Measurements from ENCODE around the gene CALM1.

Gene CALM1

DNA sequence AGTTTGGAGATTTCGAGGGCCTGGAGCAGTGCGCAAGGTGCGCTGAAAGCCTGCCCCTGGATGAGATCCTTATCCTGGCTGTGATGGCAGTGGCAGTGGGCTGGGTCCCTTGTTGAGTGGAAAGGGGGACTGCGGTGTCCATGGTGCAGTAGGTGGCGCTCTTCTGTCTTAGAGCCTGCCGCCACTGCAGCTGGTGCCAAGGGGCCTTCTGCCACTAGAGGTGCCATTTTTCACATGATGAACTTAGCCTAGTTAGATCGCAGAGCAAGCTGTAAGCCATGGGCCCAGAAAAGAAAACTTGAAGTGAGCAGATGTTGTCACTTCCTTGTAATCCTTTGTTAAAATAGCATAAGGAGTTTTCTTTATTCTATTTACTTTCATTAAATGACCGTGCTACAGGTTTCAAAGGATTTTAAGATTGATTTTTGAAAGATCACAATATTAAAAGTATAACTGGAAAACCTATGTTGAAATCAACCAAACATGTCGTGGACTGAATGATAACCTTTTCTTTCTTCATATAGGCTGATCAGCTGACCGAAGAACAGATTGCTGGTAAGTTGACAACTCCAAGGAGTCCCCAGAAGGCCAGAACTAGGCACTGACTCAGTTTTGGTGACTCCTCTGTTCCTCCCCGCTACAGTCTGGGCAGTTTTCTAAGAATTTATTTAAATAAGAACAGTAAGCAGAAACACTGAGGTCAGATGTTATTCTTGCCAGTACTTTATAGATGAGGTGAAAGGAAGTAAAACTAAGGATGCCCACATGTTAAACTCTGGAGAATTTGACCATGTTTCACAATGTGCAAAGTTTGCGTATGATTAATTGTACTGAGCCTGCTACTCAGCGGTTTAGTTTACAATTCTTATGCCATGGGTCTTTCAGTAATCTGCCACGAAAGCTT lies 3.0 kb downstream of the CALM1 start:
- in situ Hi-C loops (cut with MboI; ENCODE audit: low pct_unique_long_range_greater_than_20kb, low sequenced_read_pairs, unreplicated experiment) = no loop called here
- TF ChIP-seq, protein P1, sequence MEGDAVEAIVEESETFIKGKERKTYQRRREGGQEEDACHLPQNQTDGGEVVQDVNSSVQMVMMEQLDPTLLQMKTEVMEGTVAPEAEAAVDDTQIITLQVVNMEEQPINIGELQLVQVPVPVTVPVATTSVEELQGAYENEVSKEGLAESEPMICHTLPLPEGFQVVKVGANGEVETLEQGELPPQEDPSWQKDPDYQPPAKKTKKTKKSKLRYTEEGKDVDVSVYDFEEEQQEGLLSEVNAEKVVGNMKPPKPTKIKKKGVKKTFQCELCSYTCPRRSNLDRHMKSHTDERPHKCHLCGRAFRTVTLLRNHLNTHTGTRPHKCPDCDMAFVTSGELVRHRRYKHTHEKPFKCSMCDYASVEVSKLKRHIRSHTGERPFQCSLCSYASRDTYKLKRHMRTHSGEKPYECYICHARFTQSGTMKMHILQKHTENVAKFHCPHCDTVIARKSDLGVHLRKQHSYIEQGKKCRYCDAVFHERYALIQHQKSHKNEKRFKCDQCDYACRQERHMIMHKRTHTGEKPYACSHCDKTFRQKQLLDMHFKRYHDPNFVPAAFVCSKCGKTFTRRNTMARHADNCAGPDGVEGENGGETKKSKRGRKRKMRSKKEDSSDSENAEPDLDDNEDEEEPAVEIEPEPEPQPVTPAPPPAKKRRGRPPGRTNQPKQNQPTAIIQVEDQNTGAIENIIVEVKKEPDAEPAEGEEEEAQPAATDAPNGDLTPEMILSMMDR (IDR thresholded peaks at IDR 0.05; ENCODE audit: extremely low read depth, insufficient read depth, missing control alignments) = peak; percentile 100
- DNase-seq (ENCODE audit: low spot score) = peak; percentile 89

DNA sequence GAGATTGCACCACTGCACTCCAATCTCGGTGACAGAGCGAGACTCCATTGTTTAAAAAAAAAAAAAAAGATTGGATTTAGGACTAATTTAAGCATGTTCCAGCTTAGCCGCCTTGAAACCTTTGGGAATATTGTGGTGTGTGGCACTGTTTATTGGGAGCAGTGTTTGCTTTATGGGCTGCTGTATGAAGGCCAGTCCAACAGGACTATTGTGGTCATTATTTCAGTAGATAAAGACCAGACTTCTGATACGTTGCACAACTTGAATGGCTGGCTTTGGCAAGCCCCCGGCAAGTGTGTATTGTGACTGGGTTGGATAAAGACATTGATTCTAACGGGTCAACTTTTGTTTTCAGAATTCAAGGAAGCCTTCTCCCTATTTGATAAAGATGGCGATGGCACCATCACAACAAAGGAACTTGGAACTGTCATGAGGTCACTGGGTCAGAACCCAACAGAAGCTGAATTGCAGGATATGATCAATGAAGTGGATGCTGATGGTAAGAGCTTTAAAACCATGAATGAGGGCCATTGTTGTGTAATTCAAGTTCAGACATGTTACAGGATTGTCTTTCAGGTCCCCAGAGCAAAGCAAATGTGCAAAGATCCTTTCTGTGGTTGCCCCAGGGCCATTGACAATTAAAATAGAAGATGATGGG lies 4.2 kb downstream of the CALM1 start:
- DNase-seq (ENCODE audit: low spot score) = no peak
- TF ChIP-seq, protein P1 (IDR thresholded peaks at IDR 0.05; ENCODE audit: extremely low read depth, insufficient read depth, missing control alignments) = no peak
- in situ Hi-C loops (cut with MboI; ENCODE audit: low pct_unique_long_range_greater_than_20kb, low sequenced_read_pairs, unreplicated experiment) = no loop called here

DNA sequence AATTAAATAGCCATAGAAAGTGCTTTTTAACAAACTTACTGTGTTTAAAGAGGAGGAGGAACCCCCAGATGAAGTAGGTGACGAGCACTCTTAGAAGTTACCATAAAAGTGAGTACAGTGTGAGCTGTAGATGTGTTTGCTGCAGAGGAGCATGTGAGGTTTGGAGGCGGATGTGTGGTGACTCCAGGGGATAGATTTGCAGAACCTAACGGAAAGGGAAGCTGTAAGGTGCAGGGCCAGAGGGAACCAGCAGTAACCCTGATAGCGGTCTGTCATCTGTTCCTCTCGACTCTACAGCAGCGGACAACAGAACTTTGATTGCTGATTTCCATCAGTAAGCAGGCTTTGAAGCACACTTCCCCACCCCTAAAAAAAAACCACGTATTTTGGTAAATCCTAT lies 5.2 kb downstream of the CALM1 start:
- no peak for DNase-seq (ENCODE audit: low spot score)
- in situ Hi-C loops (cut with MboI; ENCODE audit: low pct_unique_long_range_greater_than_20kb, low sequenced_read_pairs, unreplicated experiment) = no loop called here
- TF ChIP-seq, protein P1 (IDR thresholded peaks at IDR 0.05; ENCODE audit: extremely low read depth, insufficient read depth, missing control alignments) = no peak

DNA sequence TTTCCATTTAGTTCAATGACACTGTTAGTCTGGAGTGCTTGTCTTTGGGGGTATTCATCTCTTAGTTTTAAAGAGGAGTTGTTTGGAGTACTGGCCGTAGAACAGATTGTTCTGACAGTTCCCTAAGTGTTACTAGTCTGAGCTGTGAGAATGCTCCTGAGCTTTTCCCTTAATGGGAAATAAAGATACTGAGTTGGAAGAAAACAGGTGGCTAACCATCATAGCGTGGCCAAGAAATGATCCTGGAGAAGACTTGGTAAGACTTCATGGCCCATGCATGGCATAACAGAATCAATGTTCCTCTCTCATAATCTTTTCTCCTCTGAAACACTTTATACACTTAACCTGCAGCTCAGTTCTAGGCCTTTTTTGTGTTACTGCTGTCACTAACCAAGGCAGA lies 6.2 kb downstream of the CALM1 start:
- no peak for DNase-seq (ENCODE audit: low spot score)
- in situ Hi-C loops (cut with MboI; ENCODE audit: low pct_unique_long_range_greater_than_20kb, low sequenced_read_pairs, unreplicated experiment) = no loop called here
- TF ChIP-seq, protein P1 (IDR thresholded peaks at IDR 0.05; ENCODE audit: extremely low read depth, insufficient read depth, missing control alignments) = no peak

DNA sequence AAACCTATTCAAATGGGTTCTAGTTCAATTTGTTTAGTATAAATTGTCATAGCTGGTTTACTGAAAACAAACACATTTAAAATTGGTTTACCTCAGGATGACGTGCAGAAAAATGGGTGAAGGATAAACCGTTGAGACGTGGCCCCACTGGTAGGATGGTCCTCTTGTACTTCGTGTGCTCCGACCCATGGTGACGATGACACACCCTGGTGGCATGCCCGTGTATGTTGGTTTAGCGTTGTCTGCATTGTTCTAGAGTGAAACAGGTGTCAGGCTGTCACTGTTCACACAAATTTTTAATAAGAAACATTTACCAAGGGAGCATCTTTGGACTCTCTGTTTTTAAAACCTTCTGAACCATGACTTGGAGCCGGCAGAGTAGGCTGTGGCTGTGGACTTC lies 8.3 kb downstream of the CALM1 start:
- in situ Hi-C loops (cut with MboI; ENCODE audit: low pct_unique_long_range_greater_than_20kb, low sequenced_read_pairs, unreplicated experiment) = no loop called here
- TF ChIP-seq, protein P1 (IDR thresholded peaks at IDR 0.05; ENCODE audit: extremely low read depth, insufficient read depth, missing control alignments) = no peak
- DNase-seq (ENCODE audit: low spot score) = no peak

DNA sequence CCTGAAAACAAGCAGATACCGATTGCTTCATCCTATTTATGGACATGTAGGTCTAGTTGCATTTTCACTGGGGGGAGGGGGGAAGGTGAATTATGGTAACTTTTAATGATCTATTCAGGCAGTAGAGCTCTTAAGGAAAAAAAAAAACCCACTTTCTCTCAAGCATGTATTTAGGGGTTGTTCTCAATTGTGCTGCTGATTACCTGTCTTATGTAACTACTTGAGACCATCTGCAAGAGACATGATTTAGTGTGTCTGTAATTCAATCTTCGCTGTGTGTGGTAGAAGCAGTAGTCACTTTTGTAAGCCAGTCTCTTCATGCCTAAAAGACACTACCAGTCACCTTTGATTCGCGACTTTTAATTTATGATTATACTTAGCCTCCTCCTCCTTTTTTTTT lies 8.9 kb downstream of the CALM1 start:
- DNase-seq (ENCODE audit: low spot score) = no peak
- in situ Hi-C loops (cut with MboI; ENCODE audit: low pct_unique_long_range_greater_than_20kb, low sequenced_read_pairs, unreplicated experiment) = no loop called here
- TF ChIP-seq, protein P1 (IDR thresholded peaks at IDR 0.05; ENCODE audit: extremely low read depth, insufficient read depth, missing control alignments) = no peak
